NCI-H2227 treated with DMSO at 0.1 percent for 48 hours (cell line): ENCODE data around the gene CCDC54.

ENCODE experiments used
- DNase-seq: peaks from one replicate; lab custom pipeline; 2025; lab: John Stamatoyannopoulos, UW

The CCDC54 gene

GRCh38 chr3:107394502-107394901 lies 17.3 kb downstream of the CCDC54 start:
- no peak for DNase-seq

- no peak for DNase-seq
These were observed 17.8 kb downstream of the CCDC54 start for GRCh38 chr3:107395066-107395465.

GRCh38 chr3:107401301-107401700 lies 24.1 kb downstream of the CCDC54 start:
- DNase-seq, result no peak

- no peak for DNase-seq
These were observed 25.0 kb downstream of the CCDC54 start for GRCh38 chr3:107402214-107402613.

GRCh38 chr3:107404727-107405469 lies 27.7 kb downstream of the CCDC54 start:
- DNase-seq, result no peak

GRCh38 chr3:107407355-107407754 lies 30.1 kb downstream of the CCDC54 start:
- no peak for DNase-seq

GRCh38 chr3:107408513-107408912 lies 31.3 kb downstream of the CCDC54 start:
- no peak for DNase-seq

GRCh38 chr3:107409365-107409764 lies 32.1 kb downstream of the CCDC54 start:
- no peak for DNase-seq

- no peak for DNase-seq
These were observed 33.4 kb downstream of the CCDC54 start for GRCh38 chr3:107410606-107411005.

- no peak for DNase-seq
These were observed 33.8 kb downstream of the CCDC54 start for GRCh38 chr3:107411056-107411455.

GRCh38 chr3:107411779-107412178 lies 34.5 kb downstream of the CCDC54 start:
- no peak for DNase-seq

GRCh38 chr3:107412376-107412775 lies 35.1 kb downstream of the CCDC54 start:
- DNase-seq, result no peak

- no peak for DNase-seq
These were observed 36.0 kb downstream of the CCDC54 start for GRCh38 chr3:107413264-107413663.

GRCh38 chr3:107414325-107414964 lies 37.2 kb downstream of the CCDC54 start:
- DNase-seq, result no peak

- no peak for DNase-seq
These were observed 38.9 kb downstream of the CCDC54 start for GRCh38 chr3:107416138-107416537.

GRCh38 chr3:107416886-107417285 lies 39.6 kb downstream of the CCDC54 start:
- no peak for DNase-seq

GRCh38 chr3:107421170-107421792 lies 44.0 kb downstream of the CCDC54 start:
- no peak for DNase-seq

GRCh38 chr3:107421881-107422280 lies 44.6 kb downstream of the CCDC54 start:
- no peak for DNase-seq

GRCh38 chr3:107425033-107425432 lies 47.8 kb downstream of the CCDC54 start:
- no peak for DNase-seq

GRCh38 chr3:107426223-107426622 lies 49.0 kb downstream of the CCDC54 start:
- DNase-seq, result no peak
